Upper lobe of left lung (tissue), 6 donors: Measurements from ENCODE around the gene SLC30A1. TPM values are rescaled to one million over a fixed set of nuclear protein-coding genes. Genes with fewer than 3 reads are reported as not detected.

Experiments used
- ATAC-seq, 2 donors: fragments of 200-7000 bp; cut with Tn5 transposase; one replicate each; pipeline ENCODE4 v1.9.1; 2022; ENCODE audit warnings: mild to moderate bottlenecking in 2 of 2, moderate library complexity in 2 of 2; ENCODE audit not compliant: low FRiP score in 2 of 2
- DNase-seq, 2 donors: peaks; one replicate each; pipeline ENCODE4 v3.0.0-alpha.2; 2019 to 2020
- H3K27ac ChIP-seq, 4 donors: fragments of 200-600 bp; sonication (generic); one replicate each; pipeline ENCODE4 v1.5.1; 2016 to 2019
- H3K27me3 ChIP-seq, 4 donors: fragments of 200-600 bp; sonication (generic); one replicate each; pipeline ENCODE4 v1.5.1; 2017 to 2019
- H3K36me3 ChIP-seq, 4 donors: fragments of 200-600 bp; sonication (generic); one replicate each; pipeline ENCODE4 v1.5.1; 2016 to 2019
- H3K4me1 ChIP-seq, 4 donors: fragments of 200-600 bp; sonication (generic); one replicate each; pipeline ENCODE4 v1.5.1; 2018 to 2019
- H3K4me3 ChIP-seq, 4 donors: fragments of 200-600 bp; sonication (generic); one replicate each; pipeline ENCODE4 v1.5.1; 2017 to 2019; ENCODE audit warnings: mild to moderate bottlenecking in 2 of 4, moderate library complexity in 1 of 4
- H3K9me3 ChIP-seq, 4 donors: fragments of 200-600 bp; sonication (generic); one replicate each; pipeline ENCODE4 v1.5.1; 2018 to 2019
- CTCF ChIP-seq, 6 experiments: fragments of 450-650 bp in 4 of 6; fragments of 200-600 bp in 2 of 6; sonication (generic) in 2 of 6; IDR thresholded peaks; one replicate each; pipeline ENCODE4 v1.5.1; 2016 to 2019; ENCODE audit warnings: antibody characterized with exemption in 6 of 6
- EP300 ChIP-seq, 4 donors: sonication (generic); formaldehyde crosslinking; IDR thresholded peaks; one replicate each; pipeline ENCODE4 v1.5.1; 2017; ENCODE audit warnings: antibody characterized with exemption in 4 of 4, control low read depth in 2 of 4
- POLR2A ChIP-seq, 4 donors: fragments of 450-650 bp; IDR thresholded peaks; one replicate each; pipeline ENCODE4 v1.5.1; 2016 to 2017; ENCODE audit warnings: antibody characterized with exemption in 4 of 4, mild to moderate bottlenecking in 2 of 4
- POLR2AphosphoS5 ChIP-seq, 2 donors: sonication (generic); formaldehyde crosslinking; IDR thresholded peaks; one replicate each; pipeline ENCODE4 v1.5.1; 2017; ENCODE audit warnings: antibody characterized with exemption in 2 of 2
- WGBS, 2 donors: methylation state at CpG; one replicate each; pipeline ENCODE4 v1.1.5; 2017 to 2018; 5-methylcytosine and 5-hydroxymethylcytosine counted together
- total RNA-seq, 6 donors: library from RNA; depleted of rRNA in 4 of 6; stranded (reverse); fragments of >200 nt in 4 of 6; gene quantifications; one replicate each; pipeline versions ENCODE4 v1.1.0 to v1.2.1, GENCODE V29; 2016 to 2021
- donor health status: DM: no; HTN: no; CAD: no; lungs with moderate emphysema.
- donor health status: DM: no; HTN: yes; CAD: no; lungs with severe emphysema.

The SLC30A1 gene
- total RNA-seq, 6 donors from 2014 or later: 3.1 to 19.2 (median 13.2) TPM

DNA sequence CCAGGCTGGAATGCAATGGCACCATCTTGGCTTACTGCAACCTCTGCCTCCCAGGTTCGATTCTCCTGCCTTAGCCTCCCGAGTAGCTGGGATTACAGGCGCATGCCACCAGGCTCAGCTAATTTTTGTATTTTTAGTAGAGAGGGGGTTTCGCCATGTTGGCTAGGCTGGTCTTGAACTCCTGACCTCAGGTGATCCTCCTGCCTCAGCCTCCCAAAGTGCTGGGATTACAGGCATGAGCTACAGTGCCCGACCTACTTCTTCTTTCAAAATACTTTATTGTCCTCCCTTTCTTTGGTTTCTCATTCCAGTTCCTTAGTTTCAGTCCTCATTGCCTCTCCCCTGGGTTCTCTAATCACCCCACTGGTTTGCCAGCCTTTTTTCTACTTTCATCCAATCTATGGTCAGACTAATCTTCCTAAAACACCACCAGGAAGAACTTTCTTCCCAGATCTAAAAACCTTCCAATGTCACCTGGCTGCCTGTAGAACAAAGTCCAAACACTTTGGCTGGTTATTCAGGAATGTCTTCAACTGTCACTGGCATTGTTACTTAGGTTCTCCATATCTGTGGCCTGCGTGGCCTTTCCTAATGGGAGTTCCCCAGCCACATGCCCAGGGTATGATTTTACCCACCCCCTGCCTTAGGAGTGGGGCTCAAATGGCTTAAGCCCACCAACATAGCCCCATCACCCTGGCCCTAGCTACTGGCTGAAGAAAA lies 29.0 kb upstream of the SLC30A1 start:
- H3K27me3 ChIP-seq: no peaks in the 10 kb centered on the region
- peak overlapping the region; percentile 59 to 80 (median 75) for H3K27ac ChIP-seq
- H3K36me3 ChIP-seq: no peaks in the 10 kb centered on the region
- H3K4me3 ChIP-seq: no peak overlapping the region
- TF ChIP-seq POLR2A (IDR thresholded peaks at IDR 0.05) (no peak), CTCF (IDR thresholded peaks at IDR 0.05) (no peak), EP300 (IDR thresholded peaks at IDR 0.05) (no peak), POLR2AphosphoS5 (IDR thresholded peaks at IDR 0.05) (no peak)
- DNase-seq: no peak
- H3K9me3 ChIP-seq: no peaks in the 10 kb centered on the region
- no peak for ATAC-seq
- 85 to 91% methylated on average over 6 of the region's 6 CpGs for WGBS, 2 donors
- H3K4me1 ChIP-seq: peaks cover 0 to 10% (median 7%) of the 10 kb centered on the region in 4 donors

- peaks cover 0 to 10% (median 8%) of the 10 kb centered on the region in 4 donors for H3K4me1 ChIP-seq
- WGBS, 2 donors: 59 to 71% methylated on average over 12 of the region's 12 CpGs
- peak overlapping the region in 3 of 4 donors; percentile 1 to 27 (median 4) for H3K4me3 ChIP-seq
- H3K36me3 ChIP-seq: no peaks in the 10 kb centered on the region
- no peaks in the 10 kb centered on the region for H3K27me3 ChIP-seq
- no peaks in the 10 kb centered on the region for H3K9me3 ChIP-seq
- peak overlapping the region; percentile 59 to 80 (median 75) for H3K27ac ChIP-seq
- ATAC-seq (peak; percentile 74 to 87), DNase-seq (peak in 1 of 2 donors; percentile 74)
- TF ChIP-seq POLR2A (IDR thresholded peaks at IDR 0.05) (peak in 1 of 4 donors; percentile 39), EP300 (IDR thresholded peaks at IDR 0.05) (no peak), CTCF (IDR thresholded peaks at IDR 0.05) (no peak), POLR2AphosphoS5 (IDR thresholded peaks at IDR 0.05) (no peak)
Observed at GRCh38 chr1:211606914-211607753, 28.2 kb upstream of the SLC30A1 start.

GRCh38 chr1:211606332-211606913 lies 27.5 kb upstream of the SLC30A1 start:
- Histone ChIP-seq H3K36me3 (no peaks in the 10 kb centered on the region), H3K4me3 (peak overlapping the region in 3 of 4 donors; percentile 1 to 27 (median 4)), H3K9me3 (no peaks in the 10 kb centered on the region), H3K27me3 (no peaks in the 10 kb centered on the region), H3K27ac (peak overlapping the region; percentile 59 to 80 (median 75)), H3K4me1 (peaks cover 0 to 10% (median 8%) of the 10 kb centered on the region in 4 donors)
- ATAC-seq (peak in 1 of 2 donors; percentile 72), DNase-seq (peak in 1 of 2 donors; percentile 52)
- WGBS, 2 donors: 72 to 75% methylated on average over 8 of the region's 8 CpGs
- TF ChIP-seq CTCF (IDR thresholded peaks at IDR 0.05): no peak
- no peak for TF ChIP-seq POLR2AphosphoS5 (IDR thresholded peaks at IDR 0.05)

DNA sequence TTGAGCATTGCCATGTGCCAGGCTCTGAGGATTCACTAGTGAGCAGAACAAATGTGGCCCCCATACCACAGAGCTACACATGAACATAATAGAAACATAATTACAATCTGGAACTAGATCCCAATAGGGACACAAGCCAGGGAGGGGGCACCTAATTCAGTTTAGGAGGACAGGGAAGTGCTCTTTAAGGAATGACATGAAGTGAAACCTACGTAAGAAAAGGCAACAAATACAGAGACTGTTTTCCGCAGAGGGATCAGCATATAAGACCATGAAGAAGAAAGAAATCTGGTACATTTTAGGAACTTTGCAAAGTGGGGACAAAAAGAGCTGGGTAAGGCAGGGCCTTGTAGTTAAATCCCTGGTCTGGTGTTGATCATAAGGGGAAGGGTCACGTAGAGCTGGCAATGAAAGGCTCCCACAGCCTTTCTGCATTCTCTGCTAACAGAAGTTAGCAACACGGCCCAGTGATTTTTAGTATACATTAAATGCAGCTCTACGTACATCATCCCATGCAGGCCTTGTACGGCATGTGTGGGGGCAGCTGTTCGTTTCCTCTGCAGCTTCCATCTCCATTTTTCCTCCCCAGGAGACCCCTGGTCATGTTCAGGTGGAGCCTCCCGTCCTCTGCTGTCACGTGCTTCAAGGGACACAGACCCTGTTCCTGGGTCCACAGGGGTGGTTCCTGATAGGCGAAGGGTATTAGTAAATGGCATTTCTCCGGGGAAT lies 26.8 kb upstream of the SLC30A1 start:
- Histone ChIP-seq H3K9me3 (no peaks in the 10 kb centered on the region), H3K27ac (peak overlapping the region; percentile 59 to 80 (median 75)), H3K4me1 (peaks cover 0 to 10% (median 3%) of the 10 kb centered on the region in 4 donors), H3K36me3 (no peaks in the 10 kb centered on the region), H3K27me3 (no peaks in the 10 kb centered on the region), H3K4me3 (peak overlapping the region in 3 of 4 donors; percentile 1 to 27 (median 4))
- no peak for TF ChIP-seq POLR2A (IDR thresholded peaks at IDR 0.05)
- TF ChIP-seq POLR2AphosphoS5 (IDR thresholded peaks at IDR 0.05): no peak
- TF ChIP-seq CTCF (IDR thresholded peaks at IDR 0.05): no peak
- no peak for TF ChIP-seq EP300 (IDR thresholded peaks at IDR 0.05)
- DNase-seq (no peak), ATAC-seq (no peak)
- WGBS, 2 donors: 85 to 90% methylated on average over 11 of the region's 11 CpGs
